Measurements from ENCODE around the gene TNS2. TPM values are rescaled to one million over a fixed set of nuclear protein-coding genes. Genes with fewer than 3 reads are reported as not detected.
"Not testable (repeated sequence)": the region's sequence is repeated elsewhere in the genome, so short reads cannot be mapped to it uniquely, and the experiment has no call there.

Gene TNS2
- total RNA-seq, 2 experiments from 2014 or later, result 0.77 to 2.4 TPM

- CTCF ChIA-PET, result interaction anchor here (0.6 to 1.2 kb wide), 6 partner anchors 8 to 613 kb away, joined by 3 to 4 read pairs (median 3); no protein-coding TSS in a partner anchor
- Mint-ChIP-seq H3K27me3 (no peaks in the 10 kb centered on the region), H3K4me1 (peaks cover 69% of the 10 kb centered on the region), H3K9me3 (ENCODE audit: low read depth) (no peaks in the 10 kb centered on the region), H3K27ac (peak overlapping the region; percentile 25), H3K36me3 (ENCODE audit: low read depth) (peaks cover 78% of the 10 kb centered on the region), H3K4me3 (no peak overlapping the region)
- DNase-seq (no peak), ATAC-seq (no peak)
- intact Hi-C loops (cut with DNase I, micrococcal nuclease), result no loop called here
- POLR2A ChIA-PET, result no interaction called here
Observed at GRCh38 chr12:53010955-53011354, 38.9 kb upstream of the TNS2 start.

GRCh38 chr12:53011889-53012288 lies 38.0 kb upstream of the TNS2 start:
- no peak for ATAC-seq
- ChIA-PET CTCF (interaction anchor here (0.7 to 1.2 kb wide), 3 partner anchors 9 to 28 kb away, joined by 3 to 4 read pairs (median 3); no protein-coding TSS in a partner anchor), POLR2A (interaction anchor here (0.5 kb wide), 1 partner anchor 171 kb away, joined by 3 read pairs; no protein-coding TSS in a partner anchor)
- Mint-ChIP-seq H3K4me1 (peaks cover 68% of the 10 kb centered on the region), H3K9me3 (ENCODE audit: low read depth) (no peaks in the 10 kb centered on the region), H3K36me3 (ENCODE audit: low read depth) (peaks cover 79% of the 10 kb centered on the region), H3K27ac (peak overlapping the region; percentile 64), H3K27me3 (no peaks in the 10 kb centered on the region), H3K4me3 (no peak overlapping the region)
- DNase-seq, result no peak
- intact Hi-C loops (cut with DNase I, micrococcal nuclease), result no loop called here

DNA sequence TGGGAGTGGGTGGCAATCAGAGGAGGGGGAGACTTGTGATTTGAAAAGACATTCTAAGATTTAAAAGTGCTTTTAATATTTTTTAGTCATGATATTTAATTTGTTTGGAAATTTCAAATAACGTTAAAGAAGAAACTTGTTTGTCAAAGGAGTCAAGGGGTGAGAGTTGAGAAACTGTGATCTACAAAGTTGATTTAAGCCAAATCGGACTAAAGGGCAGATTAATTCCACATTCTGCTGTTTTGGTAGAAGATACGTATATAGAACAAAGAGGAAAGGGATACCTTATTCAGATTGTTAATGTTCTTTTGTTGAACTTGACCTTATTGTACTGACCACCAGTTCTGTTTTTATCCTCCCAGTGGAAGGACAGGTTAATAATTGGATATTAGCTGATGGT lies 36.9 kb upstream of the TNS2 start:
- Mint-ChIP-seq H3K9me3 (ENCODE audit: low read depth) (no peaks in the 10 kb centered on the region), H3K36me3 (ENCODE audit: low read depth) (peaks cover 80% of the 10 kb centered on the region), H3K27ac (peak overlapping the region; percentile 31), H3K27me3 (no peaks in the 10 kb centered on the region), H3K4me3 (no peak overlapping the region), H3K4me1 (peaks cover 62% of the 10 kb centered on the region)
- DNase-seq, result no peak
- intact Hi-C loops (cut with DNase I, micrococcal nuclease), result no loop called here
- ChIA-PET CTCF (interaction anchor here (1.1 kb wide), 1 partner anchor 9 kb away, joined by 5 read pairs; no protein-coding TSS in a partner anchor), POLR2A (no interaction called here)
- ATAC-seq, result no peak

DNA sequence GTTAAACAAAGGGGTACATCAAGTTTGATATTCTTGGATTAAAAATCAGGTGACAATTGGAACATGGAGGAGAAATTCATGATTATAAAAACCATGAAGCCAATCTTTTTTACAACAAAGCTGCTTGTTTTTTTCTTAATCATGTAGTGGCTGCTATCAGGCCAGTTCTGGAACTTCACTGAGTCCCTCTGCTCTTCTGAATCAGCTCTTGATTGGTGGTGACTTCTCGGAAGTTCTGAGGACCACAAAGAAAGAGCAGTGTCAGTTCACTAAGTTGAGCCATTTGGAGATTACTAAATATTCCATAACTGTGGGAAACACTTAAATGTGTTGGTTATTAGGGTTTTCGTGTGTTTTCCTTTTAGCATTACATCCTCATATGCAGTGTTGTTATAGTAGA lies 35.2 kb upstream of the TNS2 start:
- Mint-ChIP-seq H3K4me3 (no peak overlapping the region), H3K27ac (peak overlapping the region; percentile 63), H3K27me3 (no peaks in the 10 kb centered on the region), H3K36me3 (ENCODE audit: low read depth) (peaks cover 77% of the 10 kb centered on the region), H3K4me1 (peaks cover 45% of the 10 kb centered on the region), H3K9me3 (ENCODE audit: low read depth) (no peaks in the 10 kb centered on the region)
- ChIA-PET CTCF (interaction anchor here (1.1 to 1.4 kb wide), 2 partner anchors 17 to 51 kb away, joined by 3 to 5 read pairs; no protein-coding TSS in a partner anchor), POLR2A (interaction anchor here (1.3 to 1.6 kb wide), 3 partner anchors 8 to 28 kb away, joined by 3 to 8 read pairs (median 5); partner anchors contain the start of gene EIF4B)
- DNase-seq, result no peak
- intact Hi-C loops (cut with DNase I, micrococcal nuclease), result no loop called here
- ATAC-seq, result peak; percentile 69

GRCh38 chr12:53025250-53025649 lies 24.6 kb upstream of the TNS2 start:
- intact Hi-C loops (cut with DNase I, micrococcal nuclease), result no loop called here
- Mint-ChIP-seq H3K9me3 (ENCODE audit: low read depth) (no peaks in the 10 kb centered on the region), H3K4me3 (no peak overlapping the region), H3K36me3 (ENCODE audit: low read depth) (peaks cover 56% of the 10 kb centered on the region), H3K27ac (no peak overlapping the region), H3K27me3 (no peaks in the 10 kb centered on the region), H3K4me1 (no peaks in the 10 kb centered on the region)
- ChIA-PET POLR2A (interaction anchor here (0.5 kb wide), 1 partner anchor 443 kb away, joined by 5 read pairs; no protein-coding TSS in a partner anchor), CTCF (interaction anchor here (0.6 to 3.7 kb wide), 10 partner anchors 8 to 485 kb away, joined by 3 to 21 read pairs (median 3); no protein-coding TSS in a partner anchor)
- ATAC-seq (no peak), DNase-seq (no peak)

DNA sequence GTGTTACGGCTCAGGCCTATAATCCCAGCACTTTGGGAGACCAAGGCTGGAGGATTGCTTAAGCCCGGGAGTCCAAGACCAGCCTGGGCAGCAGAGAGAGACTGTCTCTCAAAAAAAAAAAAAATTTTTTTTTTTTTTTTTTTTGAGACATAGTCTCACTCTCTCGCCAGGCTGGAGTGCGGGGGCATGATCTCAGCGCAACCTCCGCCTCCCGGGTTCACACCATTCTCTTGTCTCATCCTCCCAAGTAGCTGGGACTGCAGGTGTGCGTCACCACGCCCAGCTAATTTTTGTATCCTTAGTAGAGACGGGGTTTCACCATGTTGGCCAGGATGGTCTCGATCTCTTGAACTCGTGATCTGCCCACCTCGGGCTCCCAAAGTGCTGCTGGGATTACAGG lies 22.9 kb upstream of the TNS2 start:
- CTCF ChIA-PET, result interaction anchor here (0.7 to 3.7 kb wide), 6 partner anchors 11 to 140 kb away, joined by 4 to 21 read pairs (median 5); no protein-coding TSS in a partner anchor

GRCh38 chr12:53031616-53032015 lies 18.2 kb upstream of the TNS2 start:
- no peak overlapping the region for H3K4me3 Mint-ChIP-seq
- H3K4me1 Mint-ChIP-seq, result peaks cover 5% of the 10 kb centered on the region

More for the DNA sequence above, 22.9 kb upstream of the TNS2 start:
- DNase-seq; H3K9me3 Mint-ChIP-seq (ENCODE audit: low read depth); H3K4me1 Mint-ChIP-seq; ATAC-seq; H3K4me3 Mint-ChIP-seq; POLR2A ChIA-PET; intact Hi-C loops (cut with DNase I, micrococcal nuclease); H3K27me3 Mint-ChIP-seq; H3K27ac Mint-ChIP-seq: not testable (repeated sequence)
- peaks cover 57% of the 10 kb centered on the region for H3K36me3 Mint-ChIP-seq (ENCODE audit: low read depth)

GRCh38 chr12:53033832-53034231 lies 16.0 kb upstream of the TNS2 start:
- ChIA-PET CTCF (interaction anchor here (1.0 to 1.3 kb wide), 3 partner anchors 10 to 23 kb away, joined by 4 to 5 read pairs (median 4); no protein-coding TSS in a partner anchor), POLR2A (interaction anchor here (0.6 kb wide), 1 partner anchor 227 kb away, joined by 6 read pairs; no protein-coding TSS in a partner anchor)
- peak overlapping the region; percentile 62 for H3K27ac Mint-ChIP-seq
- DNase-seq; ATAC-seq; H3K9me3 Mint-ChIP-seq (ENCODE audit: low read depth); H3K4me1 Mint-ChIP-seq; intact Hi-C loops (cut with DNase I, micrococcal nuclease); H3K4me3 Mint-ChIP-seq; H3K27me3 Mint-ChIP-seq: not testable (repeated sequence)
- H3K36me3 Mint-ChIP-seq (ENCODE audit: low read depth), result peaks cover 66% of the 10 kb centered on the region

More at GRCh38 chr12:53031616-53032015, 18.2 kb upstream of the TNS2 start:
- intact Hi-C loops (cut with DNase I, micrococcal nuclease), result no loop called here
- Mint-ChIP-seq H3K36me3 (ENCODE audit: low read depth) (peaks cover 65% of the 10 kb centered on the region), H3K27me3 (no peaks in the 10 kb centered on the region), H3K27ac (no peak overlapping the region), H3K9me3 (ENCODE audit: low read depth) (no peaks in the 10 kb centered on the region)
- no peak for DNase-seq
- no peak for ATAC-seq
- ChIA-PET POLR2A (interaction anchor here (1.5 kb wide), 1 partner anchor 9 kb away, joined by 3 read pairs; no protein-coding TSS in a partner anchor), CTCF (interaction anchor here (0.6 to 1.6 kb wide), 6 partner anchors 8 to 17 kb away, joined by 3 to 5 read pairs (median 4); no protein-coding TSS in a partner anchor)

DNA sequence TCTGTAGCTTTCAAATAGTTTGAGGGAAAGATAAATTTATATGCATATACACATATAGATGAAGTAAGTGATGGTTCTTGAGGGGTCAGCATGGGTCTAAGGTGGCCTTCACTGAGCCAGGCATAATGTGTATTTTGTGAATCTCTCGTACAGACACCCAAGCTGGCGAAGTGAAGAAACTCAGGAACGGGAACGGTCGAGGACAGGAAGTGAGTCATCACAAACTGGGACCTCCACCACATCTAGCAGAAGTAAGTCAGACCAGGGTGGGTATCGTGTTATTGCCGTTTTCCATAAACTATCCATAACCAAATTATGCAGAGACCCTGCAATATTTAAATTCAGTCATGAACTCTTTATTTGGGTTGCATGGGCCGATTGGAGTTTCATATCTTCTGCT lies 15.4 kb upstream of the TNS2 start:
- DNase-seq (no peak), ATAC-seq (no peak)
- Mint-ChIP-seq H3K36me3 (ENCODE audit: low read depth) (peaks cover 72% of the 10 kb centered on the region), H3K9me3 (ENCODE audit: low read depth) (no peaks in the 10 kb centered on the region), H3K4me3 (no peak overlapping the region), H3K27ac (peak overlapping the region; percentile 62), H3K4me1 (peaks cover 12% of the 10 kb centered on the region), H3K27me3 (no peaks in the 10 kb centered on the region)
- CTCF ChIA-PET, result interaction anchor here (1.1 to 1.3 kb wide), 2 partner anchors 10 to 23 kb away, joined by 4 to 5 read pairs; no protein-coding TSS in a partner anchor
- POLR2A ChIA-PET, result interaction anchor here (0.7 kb wide), 1 partner anchor 17 kb away, joined by 4 read pairs; no protein-coding TSS in a partner anchor
- intact Hi-C loops (cut with DNase I, micrococcal nuclease), result no loop called here

DNA sequence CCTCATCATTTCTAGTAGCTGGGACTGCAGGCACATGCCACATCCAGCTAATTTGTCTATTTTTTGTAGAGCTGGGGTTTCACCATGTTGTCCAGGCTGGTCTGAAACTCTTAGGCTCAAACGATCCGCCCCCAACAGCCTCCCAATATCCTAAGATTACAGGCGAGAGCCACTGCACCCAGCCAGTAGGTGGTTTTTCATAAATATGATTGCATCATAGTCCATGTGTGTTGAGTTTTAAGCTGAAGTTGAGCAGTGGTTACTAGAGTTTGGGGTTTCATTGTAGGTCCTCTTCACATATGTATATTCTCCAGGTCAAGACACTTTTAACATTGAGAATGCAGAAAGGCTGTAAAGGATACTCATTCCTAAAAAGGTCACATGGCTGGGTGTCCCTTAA lies 13.1 kb upstream of the TNS2 start:
- intact Hi-C loops (cut with DNase I, micrococcal nuclease), result no loop called here
- H3K27ac Mint-ChIP-seq, result peak overlapping the region; percentile 63

DNA sequence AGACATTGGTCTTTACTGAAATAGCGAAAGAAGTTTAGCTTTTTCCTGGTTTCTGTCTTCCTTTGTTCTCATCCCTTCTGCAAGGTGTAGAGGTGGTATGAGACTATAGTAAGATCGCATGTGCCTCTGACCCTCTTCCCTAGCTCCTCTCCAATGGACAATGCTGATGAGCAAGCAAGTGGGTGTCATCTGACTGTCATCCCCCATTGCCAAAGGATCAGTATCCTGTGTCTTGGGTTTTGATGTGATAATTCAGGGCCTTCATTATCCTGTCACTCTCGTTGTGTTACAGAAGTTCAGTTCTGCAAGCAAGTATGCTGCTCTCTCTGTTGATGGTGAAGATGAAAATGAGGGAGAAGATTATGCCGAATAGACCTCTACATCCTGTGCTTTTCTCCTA lies 10.0 kb upstream of the TNS2 start:
- ATAC-seq (no peak), DNase-seq (no peak)
- Mint-ChIP-seq H3K9me3 (ENCODE audit: low read depth) (no peaks in the 10 kb centered on the region), H3K27me3 (no peaks in the 10 kb centered on the region), H3K36me3 (ENCODE audit: low read depth) (peaks cover 51% of the 10 kb centered on the region), H3K4me3 (no peak overlapping the region), H3K27ac (no peak overlapping the region), H3K4me1 (peaks cover 9% of the 10 kb centered on the region)
- intact Hi-C loops (cut with DNase I, micrococcal nuclease), result loop anchor here in 1 of 2 experiments (2.0 kb wide), 1 partner anchor 17 kb away; no protein-coding TSS in a partner anchor
- CTCF ChIA-PET, result interaction anchor here (0.9 to 4.6 kb wide), 7 partner anchors 9 to 63 kb away, joined by 3 to 21 read pairs (median 3); partner anchors contain the start of gene SOAT2
- POLR2A ChIA-PET, result no interaction called here

More for the DNA sequence above, 13.1 kb upstream of the TNS2 start:
- ChIA-PET POLR2A (no interaction called here), CTCF (interaction anchor here (0.8 to 4.6 kb wide), 3 partner anchors 10 to 252 kb away, joined by 4 to 21 read pairs (median 6); no protein-coding TSS in a partner anchor)
- Mint-ChIP-seq H3K27me3 (no peaks in the 10 kb centered on the region), H3K4me3 (no peak overlapping the region), H3K4me1 (peaks cover 15% of the 10 kb centered on the region), H3K9me3 (ENCODE audit: low read depth) (no peaks in the 10 kb centered on the region), H3K36me3 (ENCODE audit: low read depth) (peaks cover 74% of the 10 kb centered on the region)
- ATAC-seq (no peak), DNase-seq (no peak)
